ENCODE data around the gene ZNF160. TPM values are rescaled to one million over a fixed set of nuclear protein-coding genes. Genes with fewer than 3 reads are reported as not detected.

ZNF160 gene
- total and polyA plus RNA-seq, 2 experiments from 2014 or later: 16.9 to 48.7 TPM

- Histone ChIP-seq H3K27me3 (ENCODE audit: insufficient read depth) (no peaks in the 10 kb centered on the region), H3K36me3 (ENCODE audit: insufficient read depth) (peaks cover 35% of the 10 kb centered on the region), H3K4me3 (no peak overlapping the region), H3K27ac (ENCODE audit: low read depth) (no peak overlapping the region), H3K4me1 (ENCODE audit: insufficient read depth) (no peaks in the 10 kb centered on the region), H2AFZ (no peak overlapping the region), H3F3A (replicated peaks; ENCODE audit: low read depth) (no peaks in the 10 kb centered on the region), H3K9me2 (ENCODE audit: insufficient read depth) (0 out of 2 replicates have a peak, but pooled peaks cover 3% of the 10 kb centered on the region), H3K4me2 (no peak overlapping the region), H3K79me2 (replicated peaks; ENCODE audit: insufficient read depth) (no peaks in the 10 kb centered on the region), H4K20me1 (replicated peaks; ENCODE audit: insufficient read depth) (no peaks in the 10 kb centered on the region)
- Mint-ChIP-seq H3K27me3 (ENCODE audit: insufficient read depth, low read depth, poor library complexity) (peaks cover 3% of the 10 kb centered on the region), H3K27ac (no peak overlapping the region), H3K4me1 (no peaks in the 10 kb centered on the region), H3K4me3 (no peak overlapping the region), H3K36me3 (ENCODE audit: low read depth) (peaks cover 75% of the 10 kb centered on the region), H3K9me3 (peaks cover 74% of the 10 kb centered on the region)
- TF ChIP-seq POLR2AphosphoS5 (IDR thresholded peaks at IDR 0.05; ENCODE audit: low read depth) (no peak), ZNF331 (CRISPR knock-in tag; IDR thresholded peaks at IDR 0.05; ENCODE audit: low read depth) (no peak), STAT1 (IDR thresholded peaks at IDR 0.05; ENCODE audit: unreplicated experiment) (no peak), CREB1 (CRISPR knock-in tag; IDR thresholded peaks at IDR 0.05; ENCODE audit: low read depth) (no peak), REST (IDR thresholded peaks at IDR 0.05; ENCODE audit: unreplicated experiment) (no peak), JUNB (IDR thresholded peaks at IDR 0.05; ENCODE audit: unreplicated experiment) (no peak), ZNF462 (CRISPR knock-in tag; IDR thresholded peaks at IDR 0.05) (no peak), EZH2 (IDR thresholded peaks at IDR 0.05; ENCODE audit: low read depth, unreplicated experiment) (no peak), EZH2phosphoT487 (IDR thresholded peaks at IDR 0.05; ENCODE audit: unreplicated experiment) (no peak), ZNF114 (CRISPR knock-in tag; IDR thresholded peaks at IDR 0.05) (no peak), NANOG (IDR thresholded peaks at IDR 0.05; ENCODE audit: borderline replicate concordance) (no peak), ETS1 (IDR thresholded peaks at IDR 0.05) (no peak)
- TF ChIP-seq, protein P1, sequence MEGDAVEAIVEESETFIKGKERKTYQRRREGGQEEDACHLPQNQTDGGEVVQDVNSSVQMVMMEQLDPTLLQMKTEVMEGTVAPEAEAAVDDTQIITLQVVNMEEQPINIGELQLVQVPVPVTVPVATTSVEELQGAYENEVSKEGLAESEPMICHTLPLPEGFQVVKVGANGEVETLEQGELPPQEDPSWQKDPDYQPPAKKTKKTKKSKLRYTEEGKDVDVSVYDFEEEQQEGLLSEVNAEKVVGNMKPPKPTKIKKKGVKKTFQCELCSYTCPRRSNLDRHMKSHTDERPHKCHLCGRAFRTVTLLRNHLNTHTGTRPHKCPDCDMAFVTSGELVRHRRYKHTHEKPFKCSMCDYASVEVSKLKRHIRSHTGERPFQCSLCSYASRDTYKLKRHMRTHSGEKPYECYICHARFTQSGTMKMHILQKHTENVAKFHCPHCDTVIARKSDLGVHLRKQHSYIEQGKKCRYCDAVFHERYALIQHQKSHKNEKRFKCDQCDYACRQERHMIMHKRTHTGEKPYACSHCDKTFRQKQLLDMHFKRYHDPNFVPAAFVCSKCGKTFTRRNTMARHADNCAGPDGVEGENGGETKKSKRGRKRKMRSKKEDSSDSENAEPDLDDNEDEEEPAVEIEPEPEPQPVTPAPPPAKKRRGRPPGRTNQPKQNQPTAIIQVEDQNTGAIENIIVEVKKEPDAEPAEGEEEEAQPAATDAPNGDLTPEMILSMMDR (conservative IDR thresholded peaks at IDR 0.05; ENCODE audit: low read depth in 2 of 2): no peak
- no peak for ATAC-seq
- DNase-seq (ENCODE audit: low spot score): no peak
Observed at GRCh38 chr19:53140351-53140750, 37.1 kb upstream of the ZNF160 start.
